Epithelial cell of esophagus (primary cell): ENCODE results near the gene IFI27L2.

Experiments used
- DNase-seq: peaks from one replicate; pipeline ENCODE4 v3.0.0; 2010; ENCODE audit warnings: low read depth
- H3K4me3 ChIP-seq: 2 replicates; pipeline ENCODE4 v1.5.1; 2011; ENCODE audit warnings: mild to moderate bottlenecking, low read length, control low read depth
- TF ChIP-seq, protein P1 (sequence below): IDR thresholded peaks from 2 replicates; pipeline ENCODE4 v1.5.1; 2011; ENCODE audit warnings: low read depth, mild to moderate bottlenecking, low read length, control low read depth, inconsistent platforms; ENCODE audit not compliant: insufficient read depth; ENCODE audit errors: missing control alignments

Gene IFI27L2

GRCh38 chr14:94142247-94142646 is 12.8 kb upstream of the IFI27L2 start:
- DNase-seq = no peak
- no peak overlapping the region for H3K4me3 ChIP-seq
- TF ChIP-seq, protein P1, sequence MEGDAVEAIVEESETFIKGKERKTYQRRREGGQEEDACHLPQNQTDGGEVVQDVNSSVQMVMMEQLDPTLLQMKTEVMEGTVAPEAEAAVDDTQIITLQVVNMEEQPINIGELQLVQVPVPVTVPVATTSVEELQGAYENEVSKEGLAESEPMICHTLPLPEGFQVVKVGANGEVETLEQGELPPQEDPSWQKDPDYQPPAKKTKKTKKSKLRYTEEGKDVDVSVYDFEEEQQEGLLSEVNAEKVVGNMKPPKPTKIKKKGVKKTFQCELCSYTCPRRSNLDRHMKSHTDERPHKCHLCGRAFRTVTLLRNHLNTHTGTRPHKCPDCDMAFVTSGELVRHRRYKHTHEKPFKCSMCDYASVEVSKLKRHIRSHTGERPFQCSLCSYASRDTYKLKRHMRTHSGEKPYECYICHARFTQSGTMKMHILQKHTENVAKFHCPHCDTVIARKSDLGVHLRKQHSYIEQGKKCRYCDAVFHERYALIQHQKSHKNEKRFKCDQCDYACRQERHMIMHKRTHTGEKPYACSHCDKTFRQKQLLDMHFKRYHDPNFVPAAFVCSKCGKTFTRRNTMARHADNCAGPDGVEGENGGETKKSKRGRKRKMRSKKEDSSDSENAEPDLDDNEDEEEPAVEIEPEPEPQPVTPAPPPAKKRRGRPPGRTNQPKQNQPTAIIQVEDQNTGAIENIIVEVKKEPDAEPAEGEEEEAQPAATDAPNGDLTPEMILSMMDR = no peak

DNA sequence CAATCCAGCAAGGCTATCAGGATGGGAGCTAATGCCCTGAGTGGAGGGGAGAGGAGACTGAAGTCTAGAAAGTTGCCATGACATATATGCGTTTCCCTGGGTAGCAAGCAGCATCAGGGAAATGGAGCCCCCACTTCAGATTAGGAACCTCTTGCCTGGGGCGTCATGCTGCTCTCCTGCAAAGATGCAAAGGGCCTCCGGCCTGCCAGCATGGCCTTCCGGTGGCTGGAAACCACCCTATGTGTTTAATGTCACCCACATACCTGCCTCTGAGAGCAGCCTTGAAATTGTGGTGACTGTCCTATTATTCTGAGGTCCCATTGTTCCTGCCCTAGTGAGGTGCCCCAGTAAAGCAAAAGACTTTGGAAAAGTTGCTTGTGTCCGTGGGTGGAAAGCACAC is 10.0 kb upstream of the IFI27L2 start:
- TF ChIP-seq, protein P1 = no peak
- no peak overlapping the region for H3K4me3 ChIP-seq
- DNase-seq = no peak

DNA sequence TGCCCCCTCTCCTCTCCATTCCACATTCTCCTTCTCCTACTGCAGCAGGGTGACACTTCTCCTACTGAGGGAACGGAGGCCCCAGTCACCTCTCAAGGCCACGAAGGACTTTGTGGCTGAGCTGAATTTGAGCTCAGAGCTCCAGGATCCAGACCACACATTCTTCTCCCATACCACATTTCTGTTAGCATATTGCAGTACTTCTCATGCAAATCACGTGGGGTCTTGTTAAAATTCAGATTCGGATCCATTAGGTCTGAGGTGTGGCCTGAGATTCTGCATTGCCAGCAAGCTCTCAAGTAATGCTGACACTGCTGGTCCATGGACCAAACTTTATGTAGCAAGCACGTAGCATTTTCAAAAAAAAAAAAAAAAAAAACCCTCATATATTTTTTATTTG is 9.6 kb upstream of the IFI27L2 start:
- TF ChIP-seq, protein P1 = no peak
- H3K4me3 ChIP-seq = no peak overlapping the region
- no peak for DNase-seq

GRCh38 chr14:94138251-94138650 is 8.8 kb upstream of the IFI27L2 start:
- TF ChIP-seq, protein P1 = no peak
- no peak for DNase-seq
- H3K4me3 ChIP-seq = no peak overlapping the region

- TF ChIP-seq, protein P1 = peak; percentile 97
Measured at GRCh38 chr14:94136575-94137331, 7.3 kb upstream of the IFI27L2 start.

DNA sequence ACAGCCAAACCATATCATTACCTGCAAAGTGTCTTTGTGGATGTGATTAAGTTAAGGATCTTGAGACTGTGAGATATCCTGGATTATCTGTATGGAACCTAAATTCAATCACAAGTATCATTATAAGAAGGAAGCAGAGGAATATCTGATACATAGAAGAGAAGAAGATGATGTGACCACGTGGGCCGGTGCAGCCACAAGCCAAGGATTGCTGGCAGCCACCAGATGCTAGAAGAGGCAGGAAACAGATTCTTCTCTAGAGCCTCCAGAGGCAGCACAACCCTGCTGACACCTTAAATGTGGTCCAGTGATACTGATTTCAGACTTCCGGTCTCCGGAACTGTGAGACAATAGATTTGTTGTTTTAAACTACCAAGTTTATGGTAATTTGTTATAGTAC is 6.1 kb upstream of the IFI27L2 start:
- no peak for DNase-seq
- TF ChIP-seq, protein P1 = no peak
- H3K4me3 ChIP-seq = no peak overlapping the region

More at GRCh38 chr14:94136575-94137331, 7.3 kb upstream of the IFI27L2 start:
- DNase-seq = peak; percentile 84
- no peak overlapping the region for H3K4me3 ChIP-seq
